ENCODE data around the gene CLIP1. TPM values are rescaled to one million over a fixed set of nuclear protein-coding genes. Genes with fewer than 3 reads are reported as not detected.

The CLIP1 gene
- total and polyA plus RNA-seq, 2 of the 8 experiments (the other 6 are each of a cell fraction or from before 2014, with no cell fraction given), result 19.0 to 27.6 TPM

DNA sequence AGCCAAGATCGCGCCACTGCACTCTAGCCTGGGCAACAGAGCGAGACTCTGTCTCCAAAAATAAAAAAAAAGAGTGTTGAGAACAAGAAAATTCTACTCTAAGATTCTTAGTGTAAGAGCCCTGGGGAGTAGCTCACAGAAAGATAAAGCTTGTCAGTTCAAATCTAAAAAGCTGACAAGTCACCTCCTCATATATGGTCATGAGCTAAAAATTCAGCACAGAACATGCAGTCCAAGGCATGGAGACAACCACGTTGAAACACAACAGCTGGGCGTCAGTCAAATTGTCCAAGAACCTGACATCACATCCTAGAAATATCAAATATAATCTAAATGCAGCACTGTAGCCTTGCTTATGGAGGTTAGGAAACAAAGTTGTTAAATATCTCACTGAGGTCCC, 47.8 kb downstream of the CLIP1 start:
- H3K14ac ChIP-seq (ENCODE audit: insufficient read length), result no peak overlapping the region
- no peak overlapping the region for H3K4me2 ChIP-seq (ENCODE audit: insufficient read depth in 1 of 2, low read depth in 2 of 2, low read length in 2 of 2)
- no peak for FAIRE-seq
- H2BK5ac ChIP-seq (ENCODE audit: low read depth, low read length), result no peak overlapping the region
- H3K4me3 ChIP-seq (ENCODE audit: extremely low read depth in 1 of 4, insufficient read depth in 2 of 4, low read depth in 3 of 4, low read length in 4 of 4), result no peak overlapping the region
- H2AK5ac ChIP-seq (ENCODE audit: low read depth, low read length), result no peak overlapping the region
- H3K9ac ChIP-seq (replicated peaks in 1 of 4; ENCODE audit: extremely low read depth in 1 of 4, low read depth in 3 of 4, low read length in 3 of 4), result no peak overlapping the region
- H3K4ac ChIP-seq (replicated peaks; ENCODE audit: insufficient read length, low read depth, low read length), result no peak overlapping the region
- TF ChIP-seq BACH1 (IDR thresholded peaks at IDR 0.05; ENCODE audit: low read length) (no peak), KDM1A (IDR thresholded peaks at IDR 0.05; ENCODE audit: borderline replicate concordance, low read length) (no peak), CHD2 (IDR thresholded peaks at IDR 0.05; ENCODE audit: low read length) (no peak), JUN (IDR thresholded peaks at IDR 0.05; ENCODE audit: low read depth, low read length) (no peak), SP2 (IDR thresholded peaks at IDR 0.05; ENCODE audit: low read length) (no peak), HDAC2 (IDR thresholded peaks at IDR 0.05; ENCODE audit: borderline replicate concordance in 1 of 2, low read depth in 2 of 2, low read length in 2 of 2) (no peak), ZNF274 (IDR thresholded peaks at IDR 0.05; ENCODE audit: borderline replicate concordance, extremely low read depth, low read length) (no peak), EGR1 (IDR thresholded peaks at IDR 0.05; ENCODE audit: borderline replicate concordance, low read depth, low read length) (no peak), JUND (IDR thresholded peaks at IDR 0.05; ENCODE audit: low read length) (no peak), CTCF (IDR thresholded peaks at IDR 0.05; ENCODE audit: control extremely low read depth in 1 of 3, insufficient read depth in 1 of 3, low read depth in 1 of 3, low read length in 3 of 3) (no peak), CEBPB (IDR thresholded peaks at IDR 0.05; ENCODE audit: low read depth, low read length) (no peak), POU5F1 (IDR thresholded peaks at IDR 0.05; ENCODE audit: low read depth, low read length) (no peak)
- no peak overlapping the region for H3K23ac ChIP-seq (ENCODE audit: insufficient read length)
- no peak overlapping the region for H4K5ac ChIP-seq (ENCODE audit: insufficient read length, low read depth, low read length)
- no peak overlapping the region for H2BK120ac ChIP-seq (replicated peaks; ENCODE audit: low read depth, low read length)
- no peaks in the 10 kb centered on the region for H3K79me2 ChIP-seq (ENCODE audit: control insufficient read depth in 1 of 2, insufficient read depth in 2 of 2, low read length in 2 of 2)
- no peak overlapping the region for H4K91ac ChIP-seq (replicated peaks; ENCODE audit: insufficient read length, low read length)
- no peaks in the 10 kb centered on the region for H3K9me3 ChIP-seq (ENCODE audit: insufficient read depth in 2 of 2, low read depth in 1 of 2, low read length in 1 of 2)
- H3K18ac ChIP-seq (ENCODE audit: extremely low read depth, low read length), result no peak overlapping the region
- no peak overlapping the region for H2BK15ac ChIP-seq (ENCODE audit: low read length)
- no peaks in the 10 kb centered on the region for H4K20me1 ChIP-seq (replicated peaks in 1 of 2; ENCODE audit: control insufficient read depth in 1 of 2, insufficient read depth in 2 of 2, low read length in 2 of 2)
- ChIA-PET CTCF (ENCODE audit: partially characterized antibody) (interaction anchor here (1.0 to 2.3 kb wide), 3 partner anchors 19 to 39 kb away, joined by 3 to 9 read pairs (median 7); no protein-coding TSS in a partner anchor), POLR2A (ENCODE audit: partially characterized antibody) (interaction anchor here (0.9 kb wide), 1 partner anchor 152 kb away, joined by 3 read pairs; the partner anchor contains the start of genes KNTC1 and RSRC2)
- H2BK12ac ChIP-seq (ENCODE audit: low read depth, low read length), result no peak overlapping the region
- no peaks in the 10 kb centered on the region for H3K27me3 ChIP-seq (replicated peaks in 1 of 4; ENCODE audit: control insufficient read depth in 3 of 4, extremely low read depth in 1 of 4, insufficient read depth in 3 of 4, low read length in 3 of 4)
- H3K56ac ChIP-seq (replicated peaks; ENCODE audit: insufficient read length, low read depth, low read length), result no peak overlapping the region
- H4K8ac ChIP-seq (ENCODE audit: extremely low read depth, insufficient read depth, low read length), result no peak overlapping the region
- DNase-seq (ENCODE audit: low read depth in 1 of 2, low spot score in 2 of 2), result no peak
- H3K4me1 ChIP-seq (replicated peaks in 1 of 4; ENCODE audit: control insufficient read depth in 3 of 4, insufficient read depth in 4 of 4, low read length in 3 of 4), result no peaks in the 10 kb centered on the region
- H3K23me2 ChIP-seq (ENCODE audit: low read depth, low read length), result no peaks in the 10 kb centered on the region
- H3K79me1 ChIP-seq (ENCODE audit: low read depth, low read length), result no peaks in the 10 kb centered on the region
- peaks cover 0 to 2% (median 0%) of the 10 kb centered on the region in 4 experiments; a peak in 1 of 8 replicates for H3K36me3 ChIP-seq (ENCODE audit: control insufficient read depth in 2 of 4, insufficient read depth in 4 of 4, low read length in 3 of 4)
- H2AFZ ChIP-seq (ENCODE audit: low read length), result no peak overlapping the region
- no peak overlapping the region for H2BK20ac ChIP-seq (ENCODE audit: low read length)
- WGBS, 2 experiments (ENCODE audit: extremely low coverage in 1 of 2, insufficient coverage in 1 of 2, insufficient read length in 1 of 2, insufficient replicate concordance in 2 of 2, low coverage in 1 of 2, low lambda C conversion rate in 2 of 2, missing lambda C conversion rate in 1 of 2), result 95% methylated on average over 5 of the region's 5 CpGs; no CpG with 5 or more reads in 1 of the 2 experiments
- H3K27ac ChIP-seq (ENCODE audit: low read depth, low read length), result no peak overlapping the region

Data from H1 (cell line).